Stimulated activated CD4-positive, alpha-beta T cell treated with anti-CD3 and anti-CD28 coated beads, Interleukin-4, amount 100 ng/mL, for 1 hour (primary cell): ENCODE measurements around the gene CYP24A1.

Source experiments
- DNase-seq: peaks from one replicate; pipeline ENCODE4 v3.0.0-alpha.2; 2020

The CYP24A1 gene

DNA sequence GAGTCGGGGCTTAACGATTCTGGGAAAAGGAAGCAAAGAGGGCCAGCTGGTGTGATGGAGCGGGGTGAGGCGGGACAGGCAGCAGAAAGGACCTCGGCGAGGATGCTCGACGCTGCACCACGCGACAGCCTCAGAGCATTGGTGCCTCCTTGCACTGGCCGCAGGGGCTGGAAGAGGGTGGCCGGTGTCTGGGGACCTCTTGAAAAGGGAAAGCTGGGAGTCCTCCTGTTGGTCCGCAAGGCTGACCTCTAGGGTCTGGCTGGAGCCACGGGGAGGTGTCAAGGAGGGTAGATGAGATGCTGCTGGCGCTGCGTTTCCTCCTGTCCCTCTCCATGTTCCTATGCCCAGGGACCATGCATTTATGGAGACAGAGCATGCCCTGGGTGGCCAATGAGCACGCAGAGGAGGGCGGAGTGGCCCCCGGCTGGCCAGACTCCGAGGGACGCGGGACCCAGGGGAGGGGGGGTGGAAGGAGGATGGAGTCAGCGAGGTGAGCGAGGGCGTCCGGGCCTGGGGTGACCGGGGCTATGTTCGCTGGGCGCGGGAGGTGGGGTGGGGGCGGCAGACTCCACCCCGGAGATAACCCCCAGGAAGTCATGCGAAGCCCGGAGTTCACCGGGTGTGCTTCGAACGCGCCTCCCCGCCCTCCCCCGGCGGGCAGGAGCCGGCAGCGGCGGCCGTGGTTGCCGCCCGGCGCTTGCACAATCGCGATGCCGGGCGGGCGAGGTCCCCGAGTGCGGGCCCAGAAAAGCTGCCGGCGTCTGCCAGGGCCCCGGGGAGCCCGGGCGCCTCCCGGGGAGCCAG lies at the start of gene CYP24A1:
Gene CYP24A1 (minus strand): TSS at position 334 of the 804 bp plus-strand sequence. CDS start 407 bp downstream, outside the sequence.
- DNase-seq = no peak

DNA sequence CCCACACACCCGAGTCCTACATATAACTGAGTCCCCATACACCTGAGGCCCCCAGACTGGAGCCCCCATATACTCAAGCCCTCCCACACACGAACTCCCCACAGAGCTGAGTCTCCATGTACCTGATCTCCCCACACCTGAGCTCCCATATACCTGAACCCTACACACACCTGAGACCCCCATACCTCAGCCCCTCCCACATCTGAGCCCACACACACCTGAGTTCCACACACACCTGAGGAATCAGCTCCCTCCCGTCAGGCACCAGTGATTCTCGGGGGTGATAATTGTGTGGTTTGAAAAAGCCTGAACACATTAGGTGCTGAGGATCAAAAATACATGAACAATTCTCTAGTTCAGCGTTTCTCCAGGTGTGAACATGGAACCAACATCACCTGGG lies 49.5 kb upstream of the CYP24A1 start:
- DNase-seq = no peak

DNA sequence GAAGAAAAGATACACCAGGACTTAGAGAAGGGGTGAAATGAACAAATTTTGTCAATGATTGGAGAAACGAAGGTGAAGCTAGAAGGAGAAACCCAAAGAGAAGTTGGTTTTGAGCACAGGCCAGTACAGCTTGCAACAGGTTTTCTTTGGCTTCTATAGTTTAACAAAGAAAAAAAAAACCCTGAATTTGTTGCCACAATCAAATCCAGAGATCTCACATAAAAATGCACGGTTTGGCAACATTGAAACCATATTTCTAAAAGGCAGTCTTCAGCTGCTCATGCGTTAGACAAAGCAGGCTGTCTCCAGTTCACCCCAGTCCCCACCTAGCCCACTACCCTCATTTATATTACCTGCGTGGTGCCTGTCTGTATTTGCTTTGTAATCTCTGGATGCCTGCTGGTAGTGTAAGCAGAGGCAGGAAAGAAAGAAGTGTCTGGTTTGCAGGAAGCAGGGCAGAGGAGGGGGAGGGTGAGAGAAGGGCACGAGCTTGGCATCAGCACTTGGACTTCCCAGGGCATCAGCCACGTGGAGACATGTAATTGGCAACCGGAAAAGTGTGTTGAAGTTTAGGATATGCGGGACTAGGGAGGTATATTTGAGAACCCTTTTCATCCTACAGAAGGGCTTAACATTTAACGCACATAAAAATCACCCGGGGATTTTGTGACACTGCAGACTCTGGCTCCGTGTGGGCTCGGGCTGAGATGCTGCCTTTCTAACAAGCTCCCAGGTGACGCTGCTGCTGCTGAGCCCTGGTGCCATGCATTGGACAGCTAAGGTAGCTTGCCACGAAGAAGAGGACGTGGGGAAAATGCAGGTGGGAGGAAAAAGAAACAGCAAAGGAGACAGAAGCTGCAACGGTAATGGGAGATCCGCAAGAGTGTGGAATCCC lies 48.5 kb upstream of the CYP24A1 start:
- DNase-seq = no peak

DNA sequence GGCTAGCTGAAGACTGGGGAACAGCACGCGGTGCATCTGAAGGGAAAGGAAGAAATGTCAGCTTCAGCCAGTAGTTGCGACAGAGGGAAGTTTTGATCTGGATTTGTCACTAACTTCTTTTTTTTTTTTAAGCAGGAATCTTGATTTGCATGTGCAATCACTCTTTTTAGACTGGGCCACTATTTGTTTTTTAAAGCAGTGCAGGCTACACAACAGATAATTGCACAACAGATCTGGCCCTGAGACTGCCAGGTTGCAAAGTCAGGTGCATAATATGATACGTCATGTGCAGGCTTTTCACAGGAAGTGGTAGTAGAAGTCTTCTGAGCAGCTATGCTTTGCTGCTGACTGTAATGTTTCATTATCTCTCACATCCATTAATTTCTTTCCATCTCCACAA lies 47.6 kb upstream of the CYP24A1 start:
- DNase-seq = no peak

DNA sequence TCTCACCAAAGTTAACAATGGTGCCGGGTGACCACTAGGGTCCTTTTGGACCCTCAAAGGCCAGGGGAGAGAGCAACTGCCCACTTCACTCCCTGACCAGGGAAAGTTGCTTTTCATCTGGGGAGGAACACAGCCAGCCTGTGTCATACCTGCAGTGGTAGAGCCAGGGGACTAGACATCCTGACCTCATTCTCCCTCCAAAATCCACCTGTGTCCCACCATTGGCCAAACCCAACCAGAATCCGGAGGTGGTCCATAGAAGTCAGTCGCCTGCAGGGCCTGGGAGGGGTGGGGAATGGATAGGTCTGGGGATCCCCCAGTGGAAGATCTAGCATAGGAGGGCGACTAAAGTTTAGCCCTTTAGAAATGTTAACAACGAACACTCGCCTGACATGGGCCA lies 46.9 kb upstream of the CYP24A1 start:
- no peak for DNase-seq

DNA sequence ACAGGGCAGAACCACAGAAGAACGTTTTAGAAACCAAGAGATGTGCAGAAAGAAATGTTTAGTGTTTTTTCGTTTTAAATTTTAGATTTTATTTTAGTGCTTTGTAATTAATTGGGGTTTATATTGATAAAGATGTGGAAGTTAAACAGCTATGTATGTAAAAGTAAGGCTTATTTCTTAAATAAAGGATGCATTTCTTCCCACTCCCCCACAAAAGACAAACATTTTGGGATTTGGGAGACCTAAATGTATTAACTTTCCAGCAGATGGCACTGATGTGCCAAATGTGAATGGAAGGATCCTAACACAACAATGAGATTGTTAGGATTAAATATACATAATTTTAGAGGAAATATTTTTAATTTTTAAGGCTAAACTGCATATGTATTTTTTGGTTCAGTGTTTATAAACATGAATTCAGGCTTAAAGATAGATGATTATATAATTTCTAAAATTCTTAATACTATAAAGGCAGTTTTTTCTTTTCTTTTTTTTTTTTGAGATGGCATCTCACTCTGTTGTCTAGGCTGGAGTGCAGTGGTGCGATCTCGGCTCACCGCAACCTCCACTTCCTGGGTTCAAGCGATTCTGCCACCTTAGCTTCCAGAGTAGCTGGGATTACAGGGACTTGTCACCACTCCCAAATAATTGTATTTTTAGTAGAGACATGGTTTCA lies 46.1 kb upstream of the CYP24A1 start:
- no peak for DNase-seq

DNA sequence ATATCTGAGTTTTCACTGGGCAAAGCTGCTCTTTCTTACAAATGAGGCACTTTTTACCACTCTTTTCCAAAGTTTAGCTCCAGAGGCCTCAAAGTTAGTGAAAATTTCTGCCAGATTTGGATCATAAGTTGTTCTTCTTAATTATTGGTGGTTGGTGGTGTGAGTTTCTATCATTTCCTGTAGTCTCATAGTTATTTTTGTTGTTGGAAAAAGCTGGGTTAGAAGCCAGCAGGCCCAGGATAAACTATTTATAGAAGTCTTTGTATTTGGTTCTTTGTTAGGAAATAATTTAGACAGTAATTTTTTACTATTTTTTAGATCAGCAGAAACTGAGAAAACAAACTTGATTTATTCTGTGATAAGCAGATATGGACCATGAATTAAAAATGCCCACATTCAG lies 44.7 kb upstream of the CYP24A1 start:
- DNase-seq = no peak

DNA sequence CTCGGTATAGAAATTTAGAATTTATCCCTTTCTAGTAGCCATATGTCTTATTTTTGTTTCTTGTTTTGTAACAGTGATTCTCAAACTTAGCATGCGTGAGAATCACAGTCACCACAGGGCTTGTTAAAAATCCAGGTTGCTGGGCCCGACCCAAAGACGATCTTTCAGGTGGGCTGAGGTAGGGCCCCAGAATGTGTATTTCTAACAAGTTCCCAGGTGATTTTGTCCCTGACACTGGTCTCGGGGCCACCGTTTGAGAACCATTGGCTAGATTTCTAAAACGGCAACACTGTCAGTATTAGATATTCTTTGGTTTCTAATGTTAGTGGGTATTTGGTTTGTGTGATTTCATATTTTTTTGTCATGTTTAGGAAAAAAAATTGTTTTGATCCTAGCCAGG lies 44.0 kb upstream of the CYP24A1 start:
- DNase-seq = no peak

DNA sequence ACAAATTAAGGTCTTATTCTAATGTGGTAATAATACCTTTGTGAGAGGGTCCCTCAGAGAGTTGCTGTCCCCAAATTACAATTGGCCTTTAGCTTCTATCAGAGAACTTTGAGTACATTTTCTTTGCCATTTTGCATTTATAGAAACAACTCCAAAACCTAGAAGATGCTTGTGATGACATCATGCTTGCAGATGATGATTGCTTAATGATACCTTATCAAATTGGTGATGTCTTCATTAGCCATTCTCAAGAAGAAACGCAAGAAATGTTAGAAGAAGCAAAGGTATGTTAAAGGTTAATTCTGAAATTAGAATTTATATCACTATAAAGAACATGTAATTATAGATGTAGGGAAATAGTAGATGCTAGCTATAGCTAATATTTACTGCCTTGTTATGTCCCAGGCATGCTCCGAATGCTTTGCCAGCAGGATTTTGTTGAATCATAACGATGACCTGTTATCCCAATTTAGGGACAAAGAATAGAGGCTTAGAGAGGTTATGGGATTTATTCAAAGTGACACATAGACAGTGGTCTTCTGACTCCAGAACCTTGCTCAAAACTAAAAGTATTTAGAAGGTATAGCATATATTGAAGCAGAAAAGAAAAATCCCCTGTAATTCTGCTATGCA lies 41.5 kb upstream of the CYP24A1 start:
- DNase-seq = no peak

DNA sequence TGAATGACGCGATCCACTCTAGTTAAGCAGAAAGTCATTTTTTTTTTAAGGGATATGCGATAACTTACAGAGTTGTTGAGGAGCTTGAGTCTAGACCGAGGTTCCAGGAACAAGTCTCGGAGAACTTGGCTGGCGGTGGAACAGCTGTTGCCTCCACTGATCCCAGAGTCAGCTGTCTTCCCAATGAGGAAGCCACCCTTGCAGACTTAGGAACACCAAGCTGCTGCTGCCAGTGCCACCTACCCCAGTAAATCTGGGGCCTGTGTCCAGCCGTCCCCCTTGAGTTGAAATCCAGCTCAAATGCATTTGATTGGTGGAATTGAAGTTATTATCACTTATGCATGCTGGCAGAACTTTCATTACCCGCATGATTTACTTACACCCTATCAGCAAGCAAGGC lies 40.8 kb upstream of the CYP24A1 start:
- no peak for DNase-seq

DNA sequence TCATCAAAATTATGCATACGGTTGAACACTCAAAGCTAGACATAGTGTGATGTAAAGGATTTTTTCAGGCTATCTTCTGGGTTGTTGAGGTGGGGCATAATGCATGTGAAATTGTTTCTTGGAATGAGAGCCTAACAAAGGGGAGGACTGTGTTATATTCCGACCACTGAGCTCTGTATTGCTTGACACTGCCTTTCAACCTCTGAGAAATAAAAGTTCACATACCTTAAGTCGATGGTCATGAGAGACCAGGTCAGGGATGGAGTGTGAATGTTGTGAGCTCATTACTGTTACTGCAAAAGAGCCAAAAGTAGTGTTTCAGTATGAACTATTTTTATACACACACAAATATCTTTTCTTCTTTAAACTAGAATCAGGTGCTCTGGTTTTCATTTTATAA lies 39.1 kb upstream of the CYP24A1 start:
- DNase-seq = no peak

DNA sequence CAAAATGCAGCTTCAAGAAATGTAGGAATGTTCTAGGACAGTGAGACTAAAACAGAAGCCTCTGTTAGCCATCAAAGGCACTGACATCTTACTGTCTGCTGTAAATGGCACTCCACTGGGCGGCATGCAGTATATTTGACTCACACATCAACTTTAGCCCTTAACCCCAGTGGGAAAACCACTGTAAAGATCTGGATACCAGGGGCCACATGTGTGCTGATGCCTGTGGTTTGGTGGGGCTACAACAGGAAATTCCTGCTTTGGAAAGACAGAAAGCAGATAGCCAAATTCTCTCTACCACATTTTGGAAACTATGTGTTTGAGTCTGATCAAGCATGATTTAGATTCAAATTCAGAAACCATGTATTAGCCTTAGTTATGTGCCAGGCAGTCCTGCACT lies 38.4 kb upstream of the CYP24A1 start:
- DNase-seq = no peak

DNA sequence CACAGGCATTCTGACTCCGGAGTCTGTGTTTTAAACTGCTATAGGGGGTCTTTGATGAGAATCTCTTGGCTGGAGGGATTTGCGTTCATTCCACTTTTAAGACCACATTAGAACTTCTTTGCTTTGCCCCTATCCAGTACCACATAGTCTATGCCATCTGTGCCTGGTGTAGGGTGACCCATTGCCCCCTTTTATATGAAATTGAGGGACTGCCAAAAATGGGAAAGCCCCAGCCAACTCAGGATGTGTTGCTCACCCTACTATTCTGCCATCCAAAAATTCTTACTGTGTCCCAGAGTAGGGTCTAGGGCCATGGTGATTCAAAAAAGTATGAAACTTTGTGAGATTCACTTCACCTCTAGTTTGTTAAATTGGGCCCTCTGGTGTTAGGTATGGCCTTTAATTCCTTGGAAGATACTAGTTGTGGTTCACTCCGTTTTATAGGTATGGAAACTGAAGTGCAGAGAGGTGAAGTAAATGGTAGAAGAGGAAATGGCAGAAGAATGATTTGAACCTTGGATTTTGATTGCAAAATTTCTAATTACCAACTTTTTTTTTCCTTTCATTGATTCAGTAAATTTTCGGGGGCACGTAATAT lies 35.5 kb upstream of the CYP24A1 start:
- no peak for DNase-seq

DNA sequence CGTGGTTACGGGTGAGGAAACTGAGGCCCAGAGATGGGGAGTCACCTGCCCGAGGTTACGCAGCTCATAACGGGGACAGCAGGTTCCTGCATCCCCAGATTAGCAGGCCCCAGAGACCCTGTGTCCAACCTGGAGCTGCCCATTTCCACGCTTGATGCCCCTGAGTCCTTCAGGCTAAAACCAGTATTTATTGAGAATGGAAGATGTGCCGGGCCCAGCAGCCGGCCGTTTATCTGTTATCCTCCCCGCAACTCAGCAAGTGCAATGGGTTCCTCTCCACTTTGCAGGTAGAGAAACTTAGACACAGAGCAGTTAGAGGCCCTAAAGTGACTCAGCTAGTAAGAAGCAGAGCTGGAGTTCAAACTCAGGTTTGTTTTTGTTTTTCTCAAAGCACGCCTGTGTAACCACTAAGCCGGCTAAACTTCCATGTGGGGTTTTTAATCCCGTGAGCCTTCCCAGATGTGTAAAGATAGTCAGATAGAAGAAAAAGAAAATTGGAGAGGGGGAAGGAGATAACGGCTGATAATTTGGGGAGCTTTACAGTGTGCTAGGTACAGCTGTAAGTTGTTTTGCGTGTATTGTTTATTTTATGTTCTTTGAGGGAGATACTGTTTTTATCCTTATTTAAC lies 34.9 kb upstream of the CYP24A1 start:
- no peak for DNase-seq

DNA sequence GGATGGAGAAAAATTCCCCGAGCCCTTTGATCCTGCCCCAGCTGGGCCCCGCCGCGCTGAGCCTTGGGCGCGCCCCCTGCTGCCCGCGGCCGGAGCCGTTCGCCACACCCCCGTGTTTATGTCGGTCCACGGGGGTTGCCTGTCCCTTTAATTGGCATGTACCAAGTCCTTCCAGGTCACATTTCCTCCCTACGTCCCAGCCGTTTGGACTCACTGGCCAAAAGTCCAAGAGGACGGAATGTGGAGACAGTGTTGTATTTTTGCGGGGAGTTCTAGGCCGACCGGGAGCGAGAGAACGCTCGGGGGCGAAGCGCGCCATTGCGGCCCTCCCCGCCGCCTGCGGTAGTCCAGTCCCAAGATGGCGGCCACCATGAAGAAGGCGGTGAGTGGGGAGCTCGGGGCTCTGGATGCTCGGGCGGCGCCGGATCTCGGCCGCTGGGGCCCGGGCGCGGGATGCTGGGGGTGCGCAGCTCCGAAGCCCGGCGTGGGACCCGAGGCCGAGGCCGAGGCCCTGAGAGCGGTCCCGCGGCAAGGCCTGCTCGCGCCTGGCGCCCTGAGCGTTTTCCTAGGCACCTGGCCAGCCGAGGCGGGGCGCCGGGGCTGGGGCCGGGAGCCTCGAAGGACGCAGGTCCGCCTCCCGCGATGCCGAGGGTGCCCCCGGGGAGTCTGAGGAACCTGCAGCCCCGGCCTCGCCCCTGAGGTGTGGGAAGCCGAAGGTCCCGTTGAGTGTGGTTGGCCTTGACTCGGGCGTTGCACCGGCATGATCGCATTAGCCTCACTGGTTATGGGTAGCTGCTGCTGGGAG lies 34.2 kb upstream of the CYP24A1 start, which contains the start of gene PFDN4:
Gene PFDN4 (plus strand): TSS at position 345 of the 805 bp plus-strand sequence. CDS start 14 bp downstream, at position 359.
- peak; percentile 79 for DNase-seq

DNA sequence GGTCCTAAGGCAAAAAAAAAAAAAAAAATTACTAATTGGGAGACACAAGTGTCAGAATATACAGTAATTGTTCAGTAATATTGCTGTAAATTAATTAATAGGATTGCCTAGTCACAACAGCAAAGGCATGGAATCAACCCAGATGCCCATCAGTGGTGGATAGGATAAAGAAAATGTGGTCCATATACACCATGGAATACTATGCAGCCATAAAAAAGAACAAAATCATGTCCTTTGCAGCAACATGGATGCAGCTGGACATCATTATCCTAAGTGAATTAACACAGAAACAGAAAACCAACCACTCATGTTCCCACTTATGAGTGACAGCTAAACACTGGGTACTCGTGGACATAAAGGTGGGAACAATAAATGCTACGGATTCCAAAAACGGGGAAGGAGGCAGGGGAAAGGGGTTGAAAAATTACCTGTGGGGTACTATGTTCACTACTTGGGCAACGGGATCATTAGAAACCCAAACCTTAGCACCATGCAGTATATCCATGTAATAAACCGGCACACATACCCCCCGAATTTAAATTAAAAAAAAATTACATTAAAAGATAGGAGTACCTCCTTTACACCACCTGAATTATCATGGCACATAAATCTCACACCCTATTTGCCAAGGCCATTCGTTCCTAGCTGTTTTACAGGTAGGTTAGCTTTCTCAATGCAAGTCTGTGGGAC lies 33.4 kb upstream of the CYP24A1 start:
- no peak for DNase-seq

DNA sequence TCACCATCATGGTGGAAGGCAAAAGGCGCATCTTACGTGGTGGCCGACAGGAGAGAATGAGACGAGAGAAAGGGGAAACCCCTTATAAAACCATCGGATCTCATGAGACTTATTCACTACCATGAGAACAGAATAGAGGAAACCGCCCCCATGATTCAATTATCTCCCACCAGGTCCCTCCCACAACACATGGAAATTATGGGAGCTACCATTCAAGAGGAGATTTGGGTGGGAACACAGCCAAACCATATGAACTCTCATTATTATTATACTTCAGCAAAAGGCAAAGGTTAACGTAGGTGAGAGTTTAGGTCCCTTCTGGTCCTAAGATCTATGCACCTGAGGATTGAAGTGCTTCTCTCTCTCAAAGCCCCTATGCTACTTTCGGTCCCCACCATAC lies 31.7 kb upstream of the CYP24A1 start:
- no peak for DNase-seq

DNA sequence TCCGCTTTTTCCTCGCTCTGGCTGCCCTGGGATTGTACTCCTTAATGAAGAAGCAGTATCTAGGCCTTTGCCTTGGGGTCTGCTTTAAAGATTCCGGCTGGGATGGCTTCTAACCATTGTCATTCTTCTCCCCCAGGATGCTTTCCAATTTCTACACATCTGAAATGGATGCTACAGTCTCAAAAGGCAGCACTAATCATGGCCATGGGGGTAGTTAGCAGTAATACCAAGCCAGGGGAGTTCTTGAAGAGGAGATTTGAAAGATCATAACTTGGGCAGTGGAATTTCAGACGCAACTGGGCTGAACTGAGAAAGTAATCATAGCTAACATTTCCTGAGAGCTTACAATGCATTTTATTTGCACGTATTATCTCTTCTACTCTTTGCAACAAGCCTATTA lies 30.7 kb upstream of the CYP24A1 start:
- DNase-seq = no peak

DNA sequence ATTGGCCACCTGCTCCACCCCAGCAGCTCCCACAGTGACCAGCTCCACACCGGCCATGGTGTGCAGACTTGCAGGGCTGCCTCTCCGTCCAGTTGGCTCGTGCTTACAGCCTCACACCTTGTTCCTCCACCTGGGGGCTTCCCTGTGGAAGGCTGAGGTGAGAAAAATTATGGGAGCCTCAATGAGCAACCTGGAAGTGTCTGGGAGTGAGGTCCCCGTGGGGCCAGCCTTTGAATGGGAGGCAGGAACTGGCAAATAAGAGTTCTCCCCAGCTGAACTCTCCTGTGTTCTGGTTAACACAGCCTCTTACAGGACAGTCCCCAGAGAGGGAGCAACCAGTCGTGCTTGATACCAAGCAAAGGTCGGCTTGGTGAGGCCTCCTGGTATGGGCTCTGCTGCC lies 30.3 kb upstream of the CYP24A1 start:
- DNase-seq = no peak

DNA sequence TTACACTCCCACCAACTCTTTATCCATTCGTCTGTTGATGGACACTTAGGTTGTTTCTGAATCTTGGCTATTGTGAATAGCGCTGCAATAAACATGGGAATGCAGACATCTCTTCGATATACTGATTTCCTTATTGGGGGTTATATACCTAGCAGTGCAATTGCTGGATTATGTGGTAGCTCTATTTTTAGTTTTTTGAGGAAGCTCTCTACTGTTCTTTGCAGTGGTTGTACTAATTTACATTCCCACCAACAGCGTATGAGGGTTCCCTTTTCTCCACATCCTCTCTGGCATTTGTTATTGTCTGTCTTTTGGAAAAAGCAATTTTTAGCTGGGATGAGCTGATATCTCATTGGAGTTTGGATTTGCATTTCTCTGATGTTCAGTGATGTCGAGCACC lies 29.5 kb upstream of the CYP24A1 start:
- DNase-seq = no peak
